Measurements from ENCODE around the gene IVD.

IVD gene

GRCh38 chr15:40456299-40456712 is 50.7 kb downstream of the IVD start:
- TF ChIP-seq TEAD4 (IDR thresholded peaks at IDR 0.05) = no peak
- no peak for TF ChIP-seq NFIC (IDR thresholded peaks at IDR 0.05)
- TF ChIP-seq RAD21 (IDR thresholded peaks at IDR 0.05; ENCODE audit: low read depth) = no peak
- no peak for TF ChIP-seq CREB1 (IDR thresholded peaks at IDR 0.05; ENCODE audit: low read depth)
- TF ChIP-seq TAF1 (IDR thresholded peaks at IDR 0.05; ENCODE audit: low read depth) = no peak
- no peak for TF ChIP-seq USF1 (IDR thresholded peaks at IDR 0.05)
- no peak for TF ChIP-seq EP300 (IDR thresholded peaks at IDR 0.05; ENCODE audit: borderline replicate concordance)
- TF ChIP-seq ZBTB7A (IDR thresholded peaks at IDR 0.05; ENCODE audit: low read depth) = no peak
- TF ChIP-seq MAX (IDR thresholded peaks at IDR 0.05) = no peak
- no peak for TF ChIP-seq YY1 (IDR thresholded peaks at IDR 0.05; ENCODE audit: low read depth)
- no peak for TF ChIP-seq REST (IDR thresholded peaks at IDR 0.05; ENCODE audit: low read depth)
- TF ChIP-seq CEBPB (IDR thresholded peaks at IDR 0.05) = no peak
- TF ChIP-seq TCF12 (IDR thresholded peaks at IDR 0.05; ENCODE audit: low read depth) = no peak
- no peak for TF ChIP-seq FOXM1 (IDR thresholded peaks at IDR 0.05; ENCODE audit: borderline replicate concordance, low read depth)
- no peak for TF ChIP-seq EGR1 (IDR thresholded peaks at IDR 0.05)

GRCh38 chr15:40456738-40457137 is 51.1 kb downstream of the IVD start:
- no peak for TF ChIP-seq CEBPB (IDR thresholded peaks at IDR 0.05)
- TF ChIP-seq CREB1 (IDR thresholded peaks at IDR 0.05; ENCODE audit: low read depth) = no peak
- no peak for TF ChIP-seq MAX (IDR thresholded peaks at IDR 0.05)
- no peak for TF ChIP-seq EGR1 (IDR thresholded peaks at IDR 0.05)
- no peak for TF ChIP-seq FOXM1 (IDR thresholded peaks at IDR 0.05; ENCODE audit: borderline replicate concordance, low read depth)
- TF ChIP-seq RAD21 (IDR thresholded peaks at IDR 0.05; ENCODE audit: low read depth) = no peak
- no peak for TF ChIP-seq EP300 (IDR thresholded peaks at IDR 0.05; ENCODE audit: borderline replicate concordance)
- TF ChIP-seq NFIC (IDR thresholded peaks at IDR 0.05) = no peak
- no peak for TF ChIP-seq YY1 (IDR thresholded peaks at IDR 0.05; ENCODE audit: low read depth)
- TF ChIP-seq REST (IDR thresholded peaks at IDR 0.05; ENCODE audit: low read depth) = no peak
- no peak for TF ChIP-seq TEAD4 (IDR thresholded peaks at IDR 0.05)
- no peak for TF ChIP-seq USF1 (IDR thresholded peaks at IDR 0.05)
- no peak for TF ChIP-seq TCF12 (IDR thresholded peaks at IDR 0.05; ENCODE audit: low read depth)
- TF ChIP-seq ZBTB7A (IDR thresholded peaks at IDR 0.05; ENCODE audit: low read depth) = no peak
- TF ChIP-seq TAF1 (IDR thresholded peaks at IDR 0.05; ENCODE audit: low read depth) = no peak

- TF ChIP-seq TAF1 (IDR thresholded peaks at IDR 0.05; ENCODE audit: low read depth) (no peak), TEAD4 (IDR thresholded peaks at IDR 0.05) (no peak), EP300 (IDR thresholded peaks at IDR 0.05; ENCODE audit: borderline replicate concordance) (no peak), FOXM1 (IDR thresholded peaks at IDR 0.05; ENCODE audit: borderline replicate concordance, low read depth) (no peak), MAX (IDR thresholded peaks at IDR 0.05) (no peak), USF1 (IDR thresholded peaks at IDR 0.05) (no peak), NFIC (IDR thresholded peaks at IDR 0.05) (no peak), REST (IDR thresholded peaks at IDR 0.05; ENCODE audit: low read depth) (no peak), CEBPB (IDR thresholded peaks at IDR 0.05) (no peak), ZBTB7A (IDR thresholded peaks at IDR 0.05; ENCODE audit: low read depth) (no peak), YY1 (IDR thresholded peaks at IDR 0.05; ENCODE audit: low read depth) (no peak), EGR1 (IDR thresholded peaks at IDR 0.05) (no peak)
Observed at GRCh38 chr15:40458495-40459371, 53.1 kb downstream of the IVD start.

All from Ishikawa (cell line).